Posterior cingulate gyrus (tissue), 11 donors: Measurements from ENCODE around the gene HNF4A.
"Not testable (repeated sequence)": the region's sequence is repeated elsewhere in the genome, so short reads cannot be mapped to it uniquely, and the experiment has no call there.

Source experiments
- DNase-seq, 10 donors: peaks; one replicate each; pipeline versions ENCODE4 v3.0.0 to v3.0.0-alpha.2; 2020 to 2021; ENCODE audit warnings: mixed read lengths in 3 of 10
- intact Hi-C: fragments of 100-400 bp; cut with DNase I; formaldehyde crosslinking; loops from one replicate; pipeline ENCODE4 v1.15.1; 2023

HNF4A gene

GRCh38 chr20:44461142-44461802 lies 105.8 kb downstream of the HNF4A start:
- peak in 1 of 10 donors; percentile 3 for DNase-seq
- intact Hi-C loops: no loop called here

GRCh38 chr20:44461803-44462174 lies 106.3 kb downstream of the HNF4A start:
- intact Hi-C loops: no loop called here

GRCh38 chr20:44463466-44463865 lies 108.0 kb downstream of the HNF4A start:
- intact Hi-C loops: no loop called here
- no peak for DNase-seq

More at GRCh38 chr20:44461803-44462174, 106.3 kb downstream of the HNF4A start:
- DNase-seq: peak in 1 of 10 donors; percentile 65

GRCh38 chr20:44464514-44464913 lies 109.0 kb downstream of the HNF4A start:
- intact Hi-C loops: no loop called here
- no peak for DNase-seq

- intact Hi-C loops: loop anchor here (5.0 kb wide), 1 partner anchor 78 kb away; no protein-coding TSS in a partner anchor
- DNase-seq: peak in 1 of 10 donors; percentile 7
These were observed 109.6 kb downstream of the HNF4A start for GRCh38 chr20:44465001-44465560.

- intact Hi-C loops: loop anchor here (5.0 kb wide), 1 partner anchor 80 kb away; no protein-coding TSS in a partner anchor
- no peak for DNase-seq
These were observed 111.9 kb downstream of the HNF4A start for GRCh38 chr20:44467289-44467883.

- DNase-seq: no peak
- intact Hi-C loops: loop anchor here (5.0 kb wide), 1 partner anchor 81 kb away; no protein-coding TSS in a partner anchor
These were observed 112.7 kb downstream of the HNF4A start for GRCh38 chr20:44468044-44468782.

GRCh38 chr20:44470327-44470726 lies 114.8 kb downstream of the HNF4A start:
- no peak for DNase-seq
- intact Hi-C loops: loop anchor here (5.0 to 10.0 kb wide), 2 partner anchors 144 to 253 kb away; no protein-coding TSS in a partner anchor

- intact Hi-C loops: loop anchor here (5.0 to 10.0 kb wide), 2 partner anchors 143 to 254 kb away; no protein-coding TSS in a partner anchor
- DNase-seq: no peak
These were observed 116.0 kb downstream of the HNF4A start for GRCh38 chr20:44471481-44471882.

- intact Hi-C loops: loop anchor here (5.0 to 10.0 kb wide), 2 partner anchors 143 to 255 kb away; no protein-coding TSS in a partner anchor
- not testable (repeated sequence) for DNase-seq
These were observed 116.8 kb downstream of the HNF4A start for GRCh38 chr20:44472283-44472682.

- no peak for DNase-seq
- intact Hi-C loops: loop anchor here (5.0 to 10.0 kb wide), 2 partner anchors 47 to 139 kb away; partner anchors contain the start of gene SERINC3
These were observed 119.8 kb downstream of the HNF4A start for GRCh38 chr20:44475372-44475693.

GRCh38 chr20:44475694-44476560 lies 120.4 kb downstream of the HNF4A start, which contains the start of gene TTPAL:
Gene TTPAL (plus strand): TSS chr20:44475874. CDS start chr20:44480000, 4,126 bp downstream.
- DNase-seq: peak; percentile 78 to 98 (median 86)
- intact Hi-C loops: loop anchor here (5.0 to 10.0 kb wide), 2 partner anchors 46 to 139 kb away; partner anchors contain the start of gene SERINC3

- DNase-seq: no peak
- intact Hi-C loops: loop anchor here (5.0 to 10.0 kb wide), 2 partner anchors 45 to 138 kb away; partner anchors contain the start of gene SERINC3
These were observed 121.7 kb downstream of the HNF4A start for GRCh38 chr20:44477151-44477550.

- intact Hi-C loops: loop anchor here (5.0 to 10.0 kb wide), 2 partner anchors 44 to 137 kb away; partner anchors contain the start of gene SERINC3
- DNase-seq: no peak
These were observed 122.7 kb downstream of the HNF4A start for GRCh38 chr20:44478206-44478605.

- no peak for DNase-seq
- intact Hi-C loops: loop anchor here (5.0 to 10.0 kb wide), 2 partner anchors 43 to 135 kb away; partner anchors contain the start of gene SERINC3
These were observed 124.1 kb downstream of the HNF4A start for GRCh38 chr20:44479643-44480042.

- no peak for DNase-seq
- intact Hi-C loops: no loop called here
These were observed 124.6 kb downstream of the HNF4A start for GRCh38 chr20:44480097-44480496.

- DNase-seq: no peak
These were observed 126.4 kb downstream of the HNF4A start for GRCh38 chr20:44481719-44482416.

GRCh38 chr20:44483112-44483511 lies 127.6 kb downstream of the HNF4A start:
- intact Hi-C loops: no loop called here
- no peak for DNase-seq

More at GRCh38 chr20:44481719-44482416, 126.4 kb downstream of the HNF4A start:
- intact Hi-C loops: no loop called here
